Osteocyte (in vitro differentiated cells): ENCODE measurements around the gene PCDH15. TPM values are rescaled to one million over a fixed set of nuclear protein-coding genes. Genes with fewer than 3 reads are reported as not detected.

ENCODE experiments used
- DNase-seq: peaks from one replicate; pipeline ENCODE4 v3.0.0; 2021; ENCODE audit warnings: mixed read lengths; ENCODE audit not compliant: unreplicated experiment; ENCODE audit errors: extremely low spot score
- H3K27ac Mint-ChIP-seq: one replicate; pipeline ENCODE4 v1.8.0; 2021; ENCODE audit warnings: mild to moderate bottlenecking, mixed read lengths; ENCODE audit not compliant: unreplicated experiment
- H3K27me3 Mint-ChIP-seq: one replicate; pipeline ENCODE4 v1.8.0; 2021; ENCODE audit warnings: mixed read lengths; ENCODE audit not compliant: unreplicated experiment
- H3K36me3 Mint-ChIP-seq: one replicate; pipeline ENCODE4 v1.8.0; 2021; ENCODE audit warnings: mixed read lengths; ENCODE audit not compliant: unreplicated experiment
- H3K4me1 Mint-ChIP-seq: one replicate; pipeline ENCODE4 v1.8.0; 2021; ENCODE audit warnings: mixed read lengths; ENCODE audit not compliant: unreplicated experiment
- H3K4me3 Mint-ChIP-seq: one replicate; pipeline ENCODE4 v1.8.0; 2021; ENCODE audit warnings: mild to moderate bottlenecking, moderate library complexity, mixed read lengths; ENCODE audit not compliant: unreplicated experiment
- H3K9me3 Mint-ChIP-seq: one replicate; pipeline ENCODE4 v1.8.0; 2021; ENCODE audit warnings: mixed read lengths; ENCODE audit not compliant: unreplicated experiment
- CTCF ChIP-seq: fragments of 200-600 bp; sonication (generic); IDR thresholded peaks from 2 replicates; pipeline ENCODE4 v1.5.0; 2021; ENCODE audit warnings: antibody characterized with exemption, mild to moderate bottlenecking, moderate library complexity
- total RNA-seq: library from RNA; stranded (reverse); gene quantifications from 2 replicates; pipeline ENCODE4 v1.2.1, GENCODE V29; 2021

PCDH15 gene
- total RNA-seq, 1 donor from 2014 or later = 2.6 TPM

GRCh38 chr10:54318470-54318869, 482.6 kb downstream of the PCDH15 start:
- DNase-seq = no peak
- H3K4me3 Mint-ChIP-seq = no peak overlapping the region
- no peaks in the 10 kb centered on the region for H3K36me3 Mint-ChIP-seq
- H3K27ac Mint-ChIP-seq = no peak overlapping the region
- H3K9me3 Mint-ChIP-seq = peaks cover 6% of the 10 kb centered on the region
- peaks cover 3% of the 10 kb centered on the region for H3K27me3 Mint-ChIP-seq
- TF ChIP-seq CTCF = no peak
- no peaks in the 10 kb centered on the region for H3K4me1 Mint-ChIP-seq

DNA sequence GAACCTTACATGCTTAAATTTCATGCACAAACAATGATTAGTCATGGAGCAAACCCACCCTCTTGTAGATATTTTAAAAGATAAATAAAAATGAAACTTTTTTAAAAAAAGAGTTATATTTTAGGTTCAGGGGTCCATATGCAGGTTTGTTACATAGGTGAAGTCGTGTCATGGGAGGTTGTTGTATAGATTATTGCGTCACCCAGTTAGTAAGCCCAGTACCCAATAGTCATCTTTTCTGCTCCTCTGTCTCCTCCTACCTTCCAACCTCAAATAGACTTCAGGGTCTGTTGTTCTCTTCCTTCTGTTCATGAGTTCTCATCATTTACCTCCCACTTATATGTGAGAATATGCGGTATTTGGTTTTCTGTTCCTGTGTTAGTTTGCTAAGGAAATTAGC, 486.6 kb downstream of the PCDH15 start:
- Mint-ChIP-seq H3K4me1 (no peaks in the 10 kb centered on the region), H3K4me3 (no peak overlapping the region), H3K9me3 (peaks cover 6% of the 10 kb centered on the region), H3K27ac (no peak overlapping the region), H3K36me3 (no peaks in the 10 kb centered on the region), H3K27me3 (no peaks in the 10 kb centered on the region)
- DNase-seq = no peak
- no peak for TF ChIP-seq CTCF

DNA sequence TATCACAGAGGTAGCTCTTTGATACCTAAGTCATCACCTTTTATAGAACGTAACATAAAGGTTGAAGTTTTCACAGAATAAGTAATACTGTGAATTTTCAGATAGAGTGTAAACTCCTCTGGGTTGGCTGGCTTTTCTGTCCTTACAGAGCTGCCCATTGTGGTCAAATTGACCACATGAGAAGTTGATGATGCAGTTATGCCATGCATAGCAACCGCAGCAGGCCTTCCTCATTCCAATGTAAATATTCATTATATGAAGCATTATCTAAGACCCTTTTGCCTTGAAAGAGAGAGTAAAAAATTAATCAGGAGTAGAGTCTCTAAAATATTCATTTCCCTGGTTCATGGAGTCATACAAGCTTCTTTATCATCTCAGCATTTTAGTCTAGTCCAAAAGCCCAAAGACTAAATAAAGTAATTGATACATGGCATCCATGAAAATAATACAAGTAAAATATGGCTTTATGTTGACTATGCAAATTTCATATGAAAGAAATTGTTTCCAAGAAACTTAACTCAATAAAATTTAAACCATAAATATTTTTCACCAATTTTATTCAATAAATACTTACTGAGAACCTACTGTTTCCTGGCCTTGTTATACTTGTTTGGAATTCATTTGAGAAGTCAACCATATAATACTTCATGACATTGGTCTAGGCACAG, 516.4 kb downstream of the PCDH15 start:
- DNase-seq = no peak
- no peaks in the 10 kb centered on the region for H3K4me1 Mint-ChIP-seq
- H3K9me3 Mint-ChIP-seq = peaks cover 3% of the 10 kb centered on the region
- H3K27ac Mint-ChIP-seq = no peak overlapping the region
- no peak overlapping the region for H3K4me3 Mint-ChIP-seq
- H3K27me3 Mint-ChIP-seq = no peaks in the 10 kb centered on the region
- TF ChIP-seq CTCF = no peak
- no peaks in the 10 kb centered on the region for H3K36me3 Mint-ChIP-seq

- Mint-ChIP-seq H3K4me3 (no peak overlapping the region), H3K27me3 (no peaks in the 10 kb centered on the region), H3K4me1 (no peaks in the 10 kb centered on the region), H3K36me3 (no peaks in the 10 kb centered on the region), H3K9me3 (no peaks in the 10 kb centered on the region), H3K27ac (no peak overlapping the region)
- DNase-seq = no peak
- no peak for TF ChIP-seq CTCF
Observed at GRCh38 chr10:54282012-54282411, 519.0 kb downstream of the PCDH15 start.

- Mint-ChIP-seq H3K27ac (no peak overlapping the region), H3K4me3 (no peak overlapping the region), H3K9me3 (peaks cover 8% of the 10 kb centered on the region), H3K4me1 (no peaks in the 10 kb centered on the region), H3K36me3 (no peaks in the 10 kb centered on the region), H3K27me3 (no peaks in the 10 kb centered on the region)
- no peak for TF ChIP-seq CTCF
- no peak for DNase-seq
Observed at GRCh38 chr10:54266395-54266794, 534.6 kb downstream of the PCDH15 start.
